Left colon (tissue), 2 donors: Measurements from ENCODE around the gene GPR45. TPM values are rescaled to one million over a fixed set of nuclear protein-coding genes. Genes with fewer than 3 reads are reported as not detected.

ENCODE experiments used
- ATAC-seq: fragments of 200-7000 bp; cut with Tn5 transposase; one replicate; pipeline ENCODE4 v1.9.1; 2020; ENCODE audit warnings: mild to moderate bottlenecking, moderate library complexity
- DNase-seq, 2 donors: peaks; one replicate each; pipeline ENCODE4 v3.0.0-alpha.2; 2020
- intact Hi-C, 2 donors: fragments of 100-400 bp; cut with DNase I in 1 of 2; cut with micrococcal nuclease in 1 of 2; formaldehyde crosslinking; loops; one replicate each; pipeline versions ENCODE4 v1.11.2 to v1.14.0; 2022; cut with DNase I, micrococcal nuclease
- total RNA-seq, 2 donors: library from RNA; stranded (reverse); fragmentation: NEBNext Ultra II Directional; extraction: Animal tissue kit (Norgen Biotek cat#: 25700); gene quantifications; one replicate each; pipeline ENCODE4 v1.2.1, GENCODE V29; 2021
- donor health status: DM: no; HTN: no; CAD: no.
- donor health status: DM: yes; HTN: yes; CAD: no.

Gene GPR45
- total RNA-seq, 2 donors from 2014 or later: not detected

DNA sequence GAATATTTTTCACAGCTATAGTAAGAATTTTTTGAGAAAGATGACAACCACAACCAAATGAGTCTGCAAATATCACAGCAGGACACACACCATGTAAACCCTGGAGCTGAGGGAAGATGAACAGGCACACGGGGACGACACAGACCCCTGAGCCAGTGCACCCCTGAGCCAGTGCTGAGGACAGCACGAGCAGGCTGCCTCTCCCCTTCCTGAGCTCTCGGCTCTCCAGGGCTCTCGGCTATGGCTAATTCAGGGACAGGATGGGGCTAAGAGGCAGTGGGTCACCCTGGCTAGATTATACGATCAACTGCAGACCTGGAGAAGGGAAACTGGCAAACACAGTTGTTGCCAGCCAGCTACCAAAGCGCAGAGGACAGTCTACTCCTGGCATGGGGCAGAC lies 46.6 kb downstream of the GPR45 start:
- no peak for DNase-seq
- intact Hi-C loops: no loop called here
- ATAC-seq: no peak

DNA sequence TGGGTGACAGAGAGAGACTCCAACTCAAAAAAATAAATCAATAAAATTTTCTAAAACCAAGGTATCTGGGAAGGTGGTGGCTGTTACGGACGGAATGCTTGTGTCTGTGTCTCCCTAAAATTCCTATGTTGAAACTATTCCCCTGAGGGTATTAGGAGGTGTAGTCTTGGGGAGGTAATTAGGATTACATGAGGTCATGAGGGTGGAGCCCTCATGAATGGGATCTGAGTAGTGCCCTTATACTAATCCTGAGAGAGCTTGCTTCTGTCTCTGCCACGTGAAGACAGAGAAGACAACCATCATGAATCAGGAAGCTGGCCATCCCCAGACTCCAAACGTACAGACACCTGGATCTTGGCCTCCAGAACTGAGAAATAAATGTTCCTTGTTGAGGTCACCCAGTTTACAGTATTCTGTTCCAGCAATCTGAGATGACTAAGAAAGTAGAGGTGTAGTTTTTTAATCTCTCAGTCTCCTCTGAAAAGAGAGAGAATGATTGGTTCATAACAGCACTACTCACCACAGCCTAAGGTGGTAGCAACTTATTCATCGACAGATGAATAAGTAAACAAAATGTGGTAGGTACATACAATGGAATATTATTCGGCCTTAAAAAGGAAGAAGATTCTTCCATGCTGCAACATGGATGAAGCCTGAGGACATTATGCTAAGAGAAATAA lies 49.6 kb downstream of the GPR45 start:
- ATAC-seq: no peak
- DNase-seq: no peak
- intact Hi-C loops: no loop called here

DNA sequence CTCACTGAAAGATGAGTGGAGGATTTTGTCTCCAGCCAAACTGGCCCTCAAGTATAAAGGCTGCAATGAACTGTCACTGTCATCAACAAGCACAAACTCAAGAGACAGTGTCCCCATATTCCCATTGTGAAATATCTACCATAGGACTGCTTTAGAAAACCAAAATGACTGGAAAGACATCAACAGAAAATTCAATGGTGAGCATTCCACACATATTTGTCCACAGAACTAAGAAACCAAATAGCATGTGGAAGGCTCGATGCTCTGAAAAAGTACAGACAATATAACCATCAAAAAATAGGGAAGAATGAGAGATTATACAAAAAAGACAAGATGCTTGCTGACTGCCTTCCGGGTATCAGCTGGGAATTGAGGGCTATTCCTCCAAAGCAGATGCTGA lies 50.4 kb downstream of the GPR45 start:
- intact Hi-C loops: no loop called here
- no peak for ATAC-seq
- no peak for DNase-seq

Other genes with a start within 250 kb of the GPR45 start
- 10 to 100 TPM; 25.5 to 32.0 TPM for gene MRPS9, start 203.7 kb upstream of the GPR45 start, total RNA-seq
- 10 to 100 TPM; 16.8 to 19.7 TPM for gene TGFBRAP1, start 88.0 kb downstream of the GPR45 start, total RNA-seq
- gene C2orf49, start 95.8 kb downstream of the GPR45 start, total RNA-seq: 10 to 100 TPM; 12.2 TPM
- 100 to 1,000 TPM in 1 of 2 donors, 10 to 100 TPM in 1; 94.2 to 133 TPM for gene FHL2, start 157.3 kb downstream of the GPR45 start, total RNA-seq